ENCODE measurements around the gene CDK5RAP2. TPM values are rescaled to one million over a fixed set of nuclear protein-coding genes. Genes with fewer than 3 reads are reported as not detected.
A peak's percentile ranks its signal among the peaks of the same experiment; 100 is the strongest.

CDK5RAP2 gene
- total and polyA plus RNA-seq, 8 donors, result 14.8 to 37.1 (median 21.7) TPM

GRCh38 chr9:120536949-120537640 lies 42.9 kb downstream of the CDK5RAP2 start:
- no peak for FAIRE-seq
- H3K27me3 ChIP-seq, result no peaks in the 10 kb centered on the region
- 85 to 87% methylated on average over 5 of the region's 5 CpGs for WGBS, 2 donors
- no peaks in the 10 kb centered on the region for H3K4me1 ChIP-seq
- intact Hi-C loops (cut with DNase I), result no loop called here
- H3K27ac ChIP-seq, result no peak overlapping the region
- DNase-seq, result no peak
- ATAC-seq, result no peak
- TF ChIP-seq CTCF (IDR thresholded peaks at IDR 0.05), result no peak
- H3K36me3 ChIP-seq, result peaks cover 0 to 6% (median 0%) of the 10 kb centered on the region in 3 donors
- no peak overlapping the region for H3K4me3 ChIP-seq
- no peaks in the 10 kb centered on the region for H3K9me3 ChIP-seq

- Histone ChIP-seq H3K9me3 (no peaks in the 10 kb centered on the region), H3K36me3 (peaks cover 0 to 6% (median 0%) of the 10 kb centered on the region in 3 donors), H3K27me3 (no peaks in the 10 kb centered on the region), H3K27ac (no peak overlapping the region), H3K4me1 (no peaks in the 10 kb centered on the region), H3K4me3 (no peak overlapping the region)
- FAIRE-seq (no peak), ATAC-seq (no peak), DNase-seq (no peak)
- 95% methylated on average over 6 of the region's 6 CpGs for WGBS, 2 donors
- TF ChIP-seq CTCF (IDR thresholded peaks at IDR 0.05), result no peak
- intact Hi-C loops (cut with DNase I), result no loop called here
Observed at GRCh38 chr9:120536094-120536493, 43.9 kb downstream of the CDK5RAP2 start.

GRCh38 chr9:120534266-120534665 lies 45.7 kb downstream of the CDK5RAP2 start:
- no peak overlapping the region for H3K27ac ChIP-seq
- WGBS, 2 donors, result 76 to 80% methylated on average over 2 of the region's 2 CpGs
- no peaks in the 10 kb centered on the region for H3K4me1 ChIP-seq
- peaks cover 0 to 8% (median 0%) of the 10 kb centered on the region in 3 donors for H3K36me3 ChIP-seq
- H3K9me3 ChIP-seq, result no peaks in the 10 kb centered on the region
- FAIRE-seq (no peak), ATAC-seq (no peak), DNase-seq (no peak)
- H3K4me3 ChIP-seq, result no peak overlapping the region
- H3K27me3 ChIP-seq, result no peaks in the 10 kb centered on the region
- TF ChIP-seq CTCF (IDR thresholded peaks at IDR 0.05), result no peak
- intact Hi-C loops (cut with DNase I), result no loop called here

- H3K9me3 ChIP-seq, result no peaks in the 10 kb centered on the region
- FAIRE-seq, result no peak
- no peak overlapping the region for H3K27ac ChIP-seq
- no peaks in the 10 kb centered on the region for H3K27me3 ChIP-seq
- intact Hi-C loops (cut with DNase I), result no loop called here
- no peak for ATAC-seq
- no peaks in the 10 kb centered on the region for H3K4me1 ChIP-seq
- no peak for TF ChIP-seq CTCF (IDR thresholded peaks at IDR 0.05)
- H3K4me3 ChIP-seq, result no peak overlapping the region
- 89 to 93% methylated on average over 10 of the region's 10 CpGs for WGBS, 2 donors
- H3K36me3 ChIP-seq, result peaks cover 0 to 19% (median 0%) of the 10 kb centered on the region in 3 donors
- no peak for DNase-seq
Observed at GRCh38 chr9:120532891-120533290, 47.1 kb downstream of the CDK5RAP2 start.

GRCh38 chr9:120532475-120532874 lies 47.5 kb downstream of the CDK5RAP2 start:
- peaks cover 0 to 19% (median 3%) of the 10 kb centered on the region in 3 donors for H3K36me3 ChIP-seq
- no peaks in the 10 kb centered on the region for H3K4me1 ChIP-seq
- WGBS, 2 donors, result 87 to 94% methylated on average over 6 of the region's 6 CpGs
- FAIRE-seq (no peak), ATAC-seq (peak in 2 of 4 donors; percentile 22 to 53), DNase-seq (no peak)
- no peak overlapping the region for H3K4me3 ChIP-seq
- TF ChIP-seq CTCF (IDR thresholded peaks at IDR 0.05), result no peak
- H3K27me3 ChIP-seq, result no peaks in the 10 kb centered on the region
- H3K27ac ChIP-seq, result no peak overlapping the region
- intact Hi-C loops (cut with DNase I), result no loop called here
- no peaks in the 10 kb centered on the region for H3K9me3 ChIP-seq
